PFSK-1 (cell line): ENCODE data around the gene DGCR8.

Experiments
- FOXP2 ChIP-seq: optimal IDR thresholded peaks from 2 replicates; pipeline ENCODE3; 2011; ENCODE audit warnings: borderline replicate concordance, control low read depth, inconsistent platforms; ENCODE audit not compliant: insufficient read depth; ENCODE audit errors: extremely low read length, extremely low read depth
- POLR2AphosphoS5 ChIP-seq: IDR thresholded peaks from 2 replicates; pipeline ENCODE4 v1.6.1; 2012; ENCODE audit warnings: low read depth, mild to moderate bottlenecking, control low read depth, low read length, moderate library complexity
- REST ChIP-seq, 2 experiments: IDR thresholded peaks; 2 replicates each; pipeline versions ENCODE4 v1.6.1 to v1.8.0; 2011 to 2012; ENCODE audit warnings: low read depth in 2 of 2, low read length in 2 of 2, control low read depth in 1 of 2, inconsistent platforms in 1 of 2, mild to moderate bottlenecking in 1 of 2, moderate library complexity in 1 of 2; ENCODE audit not compliant: insufficient read depth in 1 of 2
- SIN3A ChIP-seq: IDR thresholded peaks from 2 replicates; pipeline ENCODE4 v1.6.1; 2012; ENCODE audit warnings: mild to moderate bottlenecking, low read length, moderate library complexity, borderline replicate concordance; ENCODE audit not compliant: insufficient read depth
- TAF1 ChIP-seq: IDR thresholded peaks from 2 replicates; pipeline ENCODE4 v1.6.1; 2012; ENCODE audit warnings: low read length, control low read depth, borderline replicate concordance; ENCODE audit not compliant: insufficient read depth

Gene DGCR8

GRCh38 chr22:20058989-20059770 lies 20.9 kb upstream of the DGCR8 start:
- no peak for TF ChIP-seq TAF1
- no peak for TF ChIP-seq POLR2AphosphoS5
- TF ChIP-seq FOXP2: no peak
- TF ChIP-seq SIN3A: no peak
- no peak for TF ChIP-seq REST (IDR thresholded peaks at IDR 0.05; ENCODE audit: insufficient read depth in 1 of 2, low read depth in 2 of 2, low read length in 2 of 2)

GRCh38 chr22:20060700-20061480 lies 19.2 kb upstream of the DGCR8 start:
- TF ChIP-seq TAF1 (no peak), REST (IDR thresholded peaks at IDR 0.05; ENCODE audit: insufficient read depth in 1 of 2, low read depth in 2 of 2, low read length in 2 of 2) (no peak), SIN3A (no peak), POLR2AphosphoS5 (no peak), FOXP2 (no peak)

GRCh38 chr22:20061481-20061861 lies 18.6 kb upstream of the DGCR8 start:
- TF ChIP-seq REST (IDR thresholded peaks at IDR 0.05; ENCODE audit: insufficient read depth in 1 of 2, low read depth in 2 of 2, low read length in 2 of 2) (no peak), POLR2AphosphoS5 (no peak), FOXP2 (no peak), SIN3A (no peak), TAF1 (no peak)

- TF ChIP-seq SIN3A: no peak
- no peak for TF ChIP-seq REST (IDR thresholded peaks at IDR 0.05; ENCODE audit: insufficient read depth in 1 of 2, low read depth in 2 of 2, low read length in 2 of 2)
- no peak for TF ChIP-seq POLR2AphosphoS5
- no peak for TF ChIP-seq TAF1
- TF ChIP-seq FOXP2: no peak
Observed at GRCh38 chr22:20062043-20062765, 17.8 kb upstream of the DGCR8 start.
